Iris pigment epithelial cell (primary cell): ENCODE measurements around the gene TRIM14.
A peak's percentile ranks its signal among the peaks of the same experiment; 100 is the strongest.
"Not testable (repeated sequence)": the region's sequence is repeated elsewhere in the genome, so short reads cannot be mapped to it uniquely, and the experiment has no call there.

Source experiments
- DNase-seq: peaks from one replicate; pipeline ENCODE4 v3.0.0-alpha.2; 2011; ENCODE audit warnings: low read depth

Gene TRIM14

DNA sequence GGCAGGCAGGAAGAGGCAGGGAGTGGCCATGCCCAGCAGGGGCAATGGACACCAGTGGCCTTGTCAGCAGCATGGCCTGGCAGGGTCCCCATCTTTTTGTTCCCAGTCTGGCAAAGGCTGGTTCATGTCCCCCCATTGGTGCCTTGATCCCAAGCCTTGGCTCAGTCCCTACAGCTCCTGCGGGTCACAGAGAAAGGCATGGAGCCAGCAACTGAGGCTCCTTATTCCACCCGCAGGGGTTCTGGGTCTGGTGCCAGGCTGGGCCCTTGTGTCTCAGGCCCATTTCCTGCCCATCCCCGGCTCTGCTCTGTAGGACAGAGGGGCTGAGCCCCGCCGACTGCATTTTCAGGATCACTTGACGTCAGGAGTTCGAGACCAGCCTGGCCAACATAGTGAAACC, 14.0 kb downstream of the TRIM14 start:
- DNase-seq = no peak

DNA sequence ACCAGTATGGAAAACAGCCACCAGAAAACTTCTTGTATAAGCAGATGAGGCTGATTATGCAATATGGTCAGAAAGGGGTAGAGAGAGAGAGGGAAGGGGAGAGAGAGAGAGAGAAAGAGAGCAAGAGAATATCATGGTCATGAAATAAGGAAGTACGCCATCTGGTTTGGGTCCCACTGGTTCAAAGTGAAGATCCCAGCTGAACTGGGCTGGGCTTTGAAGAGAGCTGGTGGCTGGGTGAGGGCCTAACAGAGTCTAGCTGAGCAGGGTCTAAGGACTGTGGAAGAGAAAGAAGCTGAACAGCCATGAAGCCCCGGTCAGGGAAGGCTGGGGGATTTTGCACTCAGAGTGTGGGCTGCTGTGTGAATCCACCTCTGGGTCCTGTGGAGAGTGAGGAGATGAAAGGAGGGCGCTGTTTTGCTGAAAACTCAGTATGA, 14.6 kb downstream of the TRIM14 start:
- DNase-seq = no peak

DNA sequence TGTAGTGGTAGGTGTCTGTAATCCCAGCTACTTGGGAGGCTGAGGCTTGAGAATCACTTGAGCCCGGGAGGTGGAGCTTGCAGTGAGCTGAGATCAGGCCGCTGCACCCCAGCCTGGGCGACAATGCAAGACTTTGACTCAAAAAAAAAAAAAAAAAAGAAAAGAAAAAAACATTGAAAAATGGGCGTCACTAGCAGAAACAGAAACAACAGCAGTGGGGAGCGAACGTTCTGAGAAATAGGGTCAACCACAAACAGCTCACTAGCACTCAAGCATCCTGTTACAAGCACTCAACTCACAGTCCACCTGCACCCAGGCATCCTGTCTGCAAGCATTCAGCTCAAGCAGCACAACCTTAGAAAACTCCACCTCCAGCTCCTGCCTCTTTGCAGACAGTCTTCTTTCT, 17.2 kb downstream of the TRIM14 start:
- peak; percentile 59 for DNase-seq

DNA sequence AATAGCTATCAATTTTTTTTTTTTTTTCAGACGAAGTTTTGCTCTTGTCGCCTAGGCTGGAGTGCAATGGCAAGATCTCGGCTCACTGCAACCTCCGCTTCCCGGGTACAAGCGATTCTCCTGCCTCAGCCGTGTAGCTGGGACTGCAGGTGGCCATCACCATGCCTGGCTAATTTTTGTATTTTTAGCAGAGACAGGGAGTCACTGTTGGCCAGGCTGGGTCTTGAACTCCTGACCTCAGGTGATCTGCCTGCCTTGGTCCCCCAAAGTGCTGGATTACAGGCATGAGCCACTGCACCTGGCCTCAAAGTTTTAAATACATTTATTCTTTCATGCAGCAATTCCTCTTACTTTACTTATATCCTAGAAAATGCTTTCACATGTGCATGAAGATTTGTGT, 17.6 kb downstream of the TRIM14 start:
- no peak for DNase-seq

DNA sequence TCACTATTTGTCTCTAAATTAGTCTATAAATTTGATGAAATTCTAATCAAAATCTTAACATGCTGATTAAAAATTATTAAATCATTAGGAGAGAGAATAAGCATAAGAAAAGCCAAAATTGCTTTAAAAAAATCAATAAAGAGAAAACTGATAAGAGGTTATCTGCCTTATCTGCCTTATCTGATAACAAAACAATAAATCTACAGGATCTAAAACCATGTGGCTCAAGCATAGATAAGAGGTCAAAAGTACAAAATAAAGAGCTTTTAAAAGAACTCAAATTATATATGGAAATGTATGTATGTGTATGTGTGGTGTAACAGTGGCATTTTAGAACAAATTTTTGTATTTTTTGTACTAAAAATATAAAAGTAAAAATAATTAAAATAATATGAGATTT, 18.6 kb downstream of the TRIM14 start:
- no peak for DNase-seq

DNA sequence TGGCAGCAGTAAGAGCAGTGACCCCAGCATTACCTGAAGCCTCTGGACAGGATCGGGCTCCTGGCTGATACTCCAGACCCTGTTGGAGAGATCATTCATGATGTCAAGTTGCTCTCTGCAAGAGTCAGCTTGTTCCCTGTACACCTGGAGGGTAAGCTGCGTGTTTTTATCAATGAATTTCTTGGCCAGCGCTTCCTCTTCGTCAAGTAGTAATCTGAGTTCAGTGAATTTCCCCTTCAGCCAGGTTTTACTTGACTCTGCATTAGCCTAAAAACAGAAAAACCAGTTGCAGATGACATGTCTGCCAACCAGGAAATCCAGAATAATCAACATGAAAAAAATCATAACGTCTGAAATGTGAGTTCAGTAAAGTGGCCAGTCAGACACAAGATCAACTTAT, 19.1 kb downstream of the TRIM14 start:
- DNase-seq = no peak

DNA sequence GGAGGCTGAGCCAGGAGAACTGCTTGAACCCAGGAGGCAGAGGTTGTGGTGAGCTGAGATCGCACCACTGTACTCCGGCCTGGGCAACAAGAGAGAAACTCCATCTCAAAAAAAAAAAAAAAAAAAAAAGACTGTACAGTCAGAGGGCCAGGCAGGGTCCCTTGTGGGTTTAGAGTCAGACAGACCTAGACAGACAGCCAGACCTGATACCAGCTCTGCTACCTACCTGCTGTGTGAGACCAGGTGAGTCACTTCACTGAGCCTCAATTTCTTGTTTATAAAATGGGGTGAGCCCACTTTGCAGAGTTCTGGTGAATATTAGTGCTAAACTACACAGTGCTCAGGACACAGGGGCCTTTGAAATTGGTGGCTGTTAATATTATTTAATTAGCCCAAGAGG, 19.7 kb downstream of the TRIM14 start:
- DNase-seq = no peak

DNA sequence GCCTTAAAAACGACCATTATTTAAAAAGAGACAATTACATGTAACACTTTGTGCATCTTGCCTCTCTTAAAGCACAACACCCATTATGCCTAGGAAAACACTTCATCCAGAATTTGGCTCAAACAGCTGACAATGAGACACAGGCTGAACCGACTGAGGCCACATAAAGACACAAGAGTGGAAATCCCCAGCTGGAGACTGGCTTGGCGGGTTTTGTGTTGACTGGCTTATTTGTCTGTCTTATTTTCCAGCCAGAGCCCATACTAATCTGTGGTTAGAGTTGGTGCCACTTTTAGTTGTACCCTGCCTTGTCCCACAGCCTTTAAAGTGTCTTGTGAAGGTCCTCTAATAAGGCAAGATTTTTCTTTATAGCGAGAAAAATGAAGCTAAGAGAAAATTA, 21.2 kb downstream of the TRIM14 start:
- DNase-seq = no peak

DNA sequence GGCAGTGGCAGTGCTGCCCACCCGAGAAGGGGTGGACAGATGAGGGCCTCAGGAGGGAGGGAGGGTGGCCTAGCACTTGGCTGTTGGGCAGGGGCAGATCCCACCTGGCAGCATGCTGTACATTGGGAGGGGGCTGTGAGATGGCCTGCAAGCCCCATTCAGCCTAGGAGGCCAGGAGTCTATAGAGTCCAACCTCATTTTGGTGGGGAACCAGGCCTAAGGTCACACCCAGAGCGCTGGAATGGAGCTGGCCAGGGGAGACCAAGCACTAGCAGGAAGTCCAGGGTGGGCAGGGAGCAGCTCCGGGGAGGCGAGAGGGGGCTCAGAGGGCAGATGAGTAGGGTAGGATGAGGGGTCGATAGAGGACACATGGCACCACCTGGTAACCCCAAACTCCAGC, 22.9 kb downstream of the TRIM14 start:
- no peak for DNase-seq

DNA sequence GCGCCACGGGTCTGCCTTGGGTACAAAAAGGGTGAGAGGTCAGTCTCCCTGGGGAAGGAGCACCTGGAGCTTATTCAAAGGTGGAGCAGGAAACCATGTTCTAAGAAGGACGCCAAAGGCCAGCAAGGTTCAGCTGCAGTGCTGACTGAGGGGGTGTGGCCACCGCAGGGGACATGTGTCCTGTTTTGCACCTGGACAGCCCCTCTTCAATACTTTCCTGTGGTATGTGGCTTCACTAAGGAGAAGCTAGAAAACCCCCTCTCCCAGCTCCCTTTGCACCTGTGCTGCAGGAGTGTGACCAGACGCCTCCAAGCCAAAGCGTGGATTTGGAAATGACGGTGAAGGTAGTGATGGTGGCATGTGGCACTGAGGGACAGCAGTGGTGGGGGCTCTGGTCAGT, 23.6 kb downstream of the TRIM14 start:
- DNase-seq = no peak

DNA sequence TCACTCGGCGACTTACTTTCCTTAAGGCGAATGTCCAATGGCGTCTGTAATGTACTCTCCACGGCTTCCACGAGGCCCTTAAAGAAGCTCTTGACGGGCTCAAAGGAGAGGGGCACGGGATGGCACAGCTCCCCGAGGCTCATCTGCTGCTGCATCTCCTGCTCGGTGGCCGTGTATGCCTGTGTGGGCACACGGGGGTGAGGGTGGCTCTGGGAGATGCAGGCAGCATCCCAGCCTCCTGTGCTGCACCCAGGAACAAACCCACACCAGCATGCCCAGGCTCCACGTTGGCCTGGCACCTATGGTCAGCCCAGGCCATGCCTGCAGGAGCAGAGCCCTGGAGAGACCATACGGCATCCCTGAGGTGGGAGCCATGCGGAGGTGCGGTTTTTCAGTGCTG, 24.2 kb downstream of the TRIM14 start:
- no peak for DNase-seq

DNA sequence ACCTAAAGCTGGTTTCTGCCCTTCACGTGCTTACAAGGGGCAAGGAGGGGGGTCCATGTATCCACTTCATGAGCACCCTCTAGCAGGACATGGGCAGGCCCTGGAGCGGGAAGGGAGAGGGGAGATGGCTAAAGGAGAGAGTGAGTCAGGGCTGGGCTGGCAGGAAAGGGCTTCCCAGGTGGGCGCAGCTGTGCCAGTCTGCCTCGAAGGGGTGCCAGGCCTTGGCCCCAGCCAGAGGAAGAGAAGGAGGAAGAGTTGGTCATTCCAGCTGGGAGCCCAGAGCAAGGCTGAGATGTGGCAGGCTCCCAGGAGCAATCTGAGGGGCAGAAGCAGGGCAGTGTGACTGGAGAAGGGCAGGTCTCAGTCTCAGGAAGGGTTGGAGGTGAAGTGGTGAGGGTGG, 24.7 kb downstream of the TRIM14 start:
- DNase-seq = no peak

DNA sequence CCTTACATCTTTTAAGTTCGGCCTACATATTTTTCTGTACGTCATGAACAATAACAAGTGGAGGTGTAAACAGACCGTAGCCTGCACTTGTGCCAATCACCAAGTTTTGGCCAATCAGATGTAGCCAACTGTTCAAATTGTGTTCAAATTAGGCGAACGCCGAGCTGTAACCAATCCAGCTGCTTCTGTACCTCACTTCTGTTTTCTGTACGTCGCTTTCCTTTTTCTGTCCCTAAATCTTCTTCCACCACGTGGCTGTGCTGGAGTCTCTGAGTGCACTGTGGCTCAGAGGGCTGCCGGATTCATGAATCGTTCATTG, 26.4 kb downstream of the TRIM14 start:
- DNase-seq = no peak

DNA sequence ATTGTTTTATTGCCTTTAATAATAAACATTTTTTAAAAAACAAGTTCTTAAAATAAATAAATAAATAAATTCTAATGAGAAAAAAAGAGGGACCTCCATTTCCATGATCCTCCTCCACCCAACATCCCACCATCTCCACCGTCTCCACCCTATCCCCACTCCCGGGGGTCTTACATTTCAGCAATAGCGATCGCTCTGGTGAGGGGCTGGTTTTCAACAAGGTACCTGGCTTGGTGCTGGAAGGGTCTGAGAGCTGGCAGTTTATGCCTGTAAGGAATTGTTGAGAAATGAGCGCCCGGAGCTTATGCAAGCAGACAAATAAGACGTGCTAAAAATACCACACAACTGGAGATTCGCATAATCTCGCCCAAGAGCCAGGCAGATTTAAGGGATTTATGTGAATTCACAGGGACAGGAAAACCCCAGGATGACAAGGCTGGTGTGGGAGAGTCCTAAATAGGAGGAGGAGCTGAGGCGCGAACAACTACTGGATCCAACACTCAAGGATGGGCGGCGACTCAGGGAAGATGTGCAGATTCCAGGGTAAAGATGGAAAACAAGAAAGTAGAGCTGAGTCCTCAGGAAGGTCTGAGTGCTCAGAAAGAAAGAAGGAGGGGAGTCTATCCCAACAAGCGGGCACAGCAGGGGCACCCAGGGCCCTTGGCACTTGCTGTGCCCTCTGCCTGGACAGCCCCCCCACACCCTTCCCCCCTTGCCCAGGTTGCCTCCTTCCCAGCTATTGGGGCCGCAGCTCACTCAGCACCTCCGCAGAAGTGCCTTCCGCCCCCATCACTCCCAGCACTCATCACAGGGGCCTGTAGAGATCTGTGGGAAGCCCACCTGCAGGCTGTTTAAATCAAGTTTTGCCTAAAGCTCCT, 27.0 kb downstream of the TRIM14 start:
- DNase-seq = peak; percentile 60

DNA sequence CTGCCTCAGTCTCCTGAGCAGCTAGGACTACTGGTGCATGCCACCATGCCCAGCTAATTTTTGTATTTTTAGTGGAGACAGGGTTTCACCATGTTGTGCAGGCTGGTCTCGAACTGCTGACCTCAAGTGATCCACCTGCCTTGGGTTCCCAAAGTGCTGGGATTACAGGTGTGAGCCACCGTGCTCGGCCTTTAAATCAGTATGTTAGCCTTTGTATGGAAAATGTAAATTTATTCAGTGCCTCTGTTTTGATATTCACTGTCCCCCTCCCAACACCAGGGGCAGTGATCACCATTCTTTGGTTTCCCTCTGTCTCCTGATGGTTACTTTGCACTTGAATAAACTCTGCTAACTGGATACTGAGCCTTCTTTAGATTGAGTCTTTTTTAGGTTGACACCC, 28.3 kb downstream of the TRIM14 start:
- DNase-seq = not testable (repeated sequence)

DNA sequence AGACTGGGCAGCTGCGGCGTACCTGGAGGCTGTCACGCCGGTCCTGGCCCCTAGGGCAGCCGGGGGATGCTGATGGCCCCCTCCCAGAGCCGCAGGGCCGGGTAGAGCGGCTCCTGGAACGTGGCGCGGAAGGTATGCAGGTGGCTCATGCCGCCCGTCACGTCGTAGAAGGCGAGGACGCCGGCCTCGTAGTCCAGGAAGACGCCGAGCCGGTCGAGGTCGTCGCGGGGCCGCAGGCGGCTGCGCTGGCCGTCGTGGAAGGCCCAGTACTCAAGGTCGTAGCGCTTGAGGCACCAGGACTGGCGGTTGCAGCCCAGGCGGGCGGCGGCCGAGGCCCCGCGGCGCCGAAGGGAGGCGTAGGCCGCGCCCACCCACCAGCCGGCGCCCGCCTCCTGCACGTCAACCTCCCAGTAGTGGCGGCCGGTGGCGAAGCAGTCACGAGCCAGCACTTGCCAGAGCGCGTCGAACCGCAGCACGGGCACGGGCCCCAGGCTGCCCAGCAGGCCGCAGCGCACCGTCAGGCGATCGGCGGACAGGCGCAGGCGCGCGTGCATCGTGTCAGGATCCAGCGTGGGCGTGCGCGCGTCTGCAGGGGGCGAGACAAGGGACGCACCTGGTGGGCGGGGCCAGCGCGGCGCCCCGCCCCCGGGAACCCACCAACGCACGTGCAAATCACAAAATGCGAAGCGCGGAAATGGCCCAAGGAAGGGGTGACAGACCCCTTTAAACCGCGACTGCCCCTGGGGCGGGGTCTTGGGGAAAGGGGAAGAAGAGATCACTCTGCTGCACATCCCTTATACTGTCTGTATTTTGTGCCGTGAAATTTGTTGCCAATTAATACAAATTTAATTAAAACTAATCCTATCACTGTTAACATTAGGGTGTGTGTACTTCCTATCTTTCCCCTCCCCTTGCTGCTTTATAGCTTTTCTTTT, 31.3 kb downstream of the TRIM14 start:
- peak; percentile 74 for DNase-seq

DNA sequence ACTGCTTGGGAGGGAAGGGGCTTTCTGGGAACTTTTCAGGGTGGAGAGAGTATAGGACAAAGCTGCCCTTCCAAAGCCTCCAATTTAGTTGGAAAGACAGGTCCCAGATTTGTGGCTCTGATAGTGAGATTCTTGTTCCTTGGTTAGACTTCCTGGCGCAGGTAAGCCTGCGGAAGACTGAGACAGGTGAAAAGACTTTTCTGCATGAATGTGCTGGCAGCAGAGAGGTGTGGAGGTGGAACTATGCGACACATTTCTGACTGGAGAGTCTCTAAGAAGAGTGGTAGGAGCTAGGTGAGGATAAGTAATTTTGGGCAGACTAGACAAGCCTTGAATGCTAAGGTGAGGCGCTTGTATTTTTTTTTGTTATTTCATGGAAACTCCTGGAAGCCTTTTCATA, 32.6 kb downstream of the TRIM14 start:
- DNase-seq = no peak

DNA sequence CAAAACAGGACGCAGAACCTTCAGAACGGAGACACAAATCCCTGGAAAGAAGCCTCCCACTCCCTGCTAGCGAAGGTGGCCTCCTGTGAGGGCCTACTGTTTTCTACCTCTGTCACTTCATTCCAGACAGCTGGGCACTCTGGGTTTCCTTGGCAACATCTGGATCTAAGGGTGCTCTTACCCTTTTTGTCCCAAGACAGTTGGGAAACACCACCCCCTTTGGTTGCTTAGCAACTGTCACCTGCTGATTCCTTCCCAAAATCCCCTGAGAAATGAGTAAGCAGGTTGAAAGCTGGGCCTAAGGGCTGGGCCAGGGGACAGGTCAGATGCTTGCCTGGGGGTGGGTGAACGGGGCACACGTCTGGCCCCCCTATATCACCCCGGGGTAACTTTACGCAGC, 33.1 kb downstream of the TRIM14 start:
- no peak for DNase-seq

DNA sequence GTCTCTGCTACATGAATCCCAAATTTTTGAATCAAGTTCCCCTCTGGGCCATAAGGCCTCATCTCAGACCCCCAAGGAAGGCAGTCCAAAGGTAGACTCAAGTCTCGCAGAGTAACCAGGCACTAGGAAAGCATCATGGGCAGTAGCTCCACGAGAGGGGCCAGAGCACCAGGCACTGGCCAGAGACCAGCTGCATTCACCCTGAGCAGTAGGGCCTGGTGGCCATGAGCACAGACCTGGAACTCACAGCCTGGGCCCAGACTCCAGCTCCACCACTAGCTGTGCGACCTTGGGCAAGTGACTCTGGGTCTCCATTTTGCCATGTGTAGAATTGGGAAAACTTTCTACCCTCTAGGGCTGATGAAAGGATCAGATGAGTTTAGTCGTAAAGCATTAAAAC, 34.0 kb downstream of the TRIM14 start:
- DNase-seq = no peak

DNA sequence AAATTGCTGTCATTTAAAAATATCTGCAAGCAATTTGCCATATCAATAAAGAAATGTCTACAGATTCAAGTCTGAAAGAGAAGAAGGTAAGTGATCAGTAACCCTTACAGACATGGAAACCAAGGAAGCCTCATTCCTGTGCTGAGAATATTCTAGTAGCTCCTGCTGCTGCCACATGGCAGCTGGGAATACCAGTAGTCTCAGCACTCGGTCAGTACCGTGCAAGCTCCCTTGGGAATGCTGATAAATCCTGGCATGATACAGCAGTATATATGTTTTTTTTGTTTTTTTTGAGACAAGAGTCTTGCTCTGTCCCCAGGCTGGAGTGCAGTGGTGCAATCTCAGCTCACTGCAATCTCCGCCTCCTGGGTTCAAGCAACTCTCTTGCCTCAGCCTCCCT, 34.6 kb downstream of the TRIM14 start:
- no peak for DNase-seq

DNA sequence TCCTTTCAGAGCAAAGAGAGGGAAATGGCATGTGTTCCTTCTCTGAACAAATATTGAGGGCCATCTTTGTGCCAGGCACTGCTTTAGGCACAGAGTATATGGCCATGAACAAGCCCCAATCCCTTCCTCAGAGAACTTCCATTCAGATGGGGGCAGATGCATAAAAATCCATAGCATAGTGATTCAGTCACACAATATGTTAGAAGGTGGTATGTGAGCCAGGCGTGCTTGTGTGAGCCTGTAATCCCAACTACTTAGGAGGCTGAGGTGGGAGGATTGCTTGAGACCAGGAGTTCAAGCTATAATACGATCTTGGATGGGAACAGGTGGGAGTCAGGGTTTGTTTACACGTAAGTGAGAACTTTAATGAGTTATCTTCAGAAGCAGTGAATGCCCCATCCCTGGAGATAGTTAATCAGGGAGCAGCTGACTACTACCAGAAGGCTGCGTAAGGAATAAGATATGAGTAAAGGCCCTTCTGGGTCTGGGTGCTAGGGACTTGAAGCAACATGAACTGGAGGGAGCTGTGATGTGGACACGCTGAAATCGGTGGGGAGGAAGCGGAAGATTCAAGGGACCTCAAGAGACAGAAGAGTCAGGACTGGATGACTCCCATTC, 35.3 kb downstream of the TRIM14 start:
- no peak for DNase-seq

DNA sequence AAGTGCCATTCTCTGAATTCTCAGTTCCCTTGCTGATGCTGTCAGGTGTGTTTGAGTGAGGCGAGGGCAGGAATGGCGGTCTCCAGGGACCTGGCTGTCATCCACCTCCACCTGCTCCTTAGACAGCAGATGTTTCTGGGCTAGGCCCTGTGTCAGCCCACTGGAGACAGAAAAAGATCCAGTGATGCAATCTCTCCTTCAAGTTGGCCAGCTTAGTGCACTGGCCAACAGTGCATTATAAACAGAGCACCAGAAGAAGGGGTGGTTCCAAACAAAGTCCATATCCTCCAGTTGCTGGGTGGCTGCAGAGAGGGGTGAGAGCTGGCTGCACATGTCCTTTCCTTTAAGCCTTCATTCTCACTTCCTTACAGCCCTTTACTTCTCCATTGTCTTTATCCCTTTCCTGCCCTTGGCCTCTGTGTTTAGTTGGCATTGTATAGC, 35.9 kb downstream of the TRIM14 start:
- DNase-seq = peak; percentile 53
